ENCODE results near the gene BLVRB.
A peak's percentile ranks its signal among the peaks of the same experiment; 100 is the strongest.
"Not testable (repeated sequence)": the region's sequence is repeated elsewhere in the genome, so short reads cannot be mapped to it uniquely, and the experiment has no call there.

BLVRB gene

GRCh38 chr19:40469011-40469410, 3.5 kb upstream of the BLVRB start:
- DNase-seq (ENCODE audit: low read depth): no peak
- no peak overlapping the region for H3K4me3 ChIP-seq (ENCODE audit: control insufficient read depth, low read depth, low read length)
- no peak for TF ChIP-seq CTCF (conservative IDR thresholded peaks at IDR 0.05; ENCODE audit: control insufficient read depth, insufficient read depth, low read depth, low read length)

- no peak for DNase-seq (ENCODE audit: low read depth)
- peak within 1 kb of the TSS; percentile 32 for H3K4me3 ChIP-seq (ENCODE audit: control insufficient read depth, low read depth, low read length)
- TF ChIP-seq CTCF (conservative IDR thresholded peaks at IDR 0.05; ENCODE audit: control insufficient read depth, insufficient read depth, low read depth, low read length): no peak
Observed at GRCh38 chr19:40466985-40467734, 1.6 kb upstream of the BLVRB start, which contains the start of gene SPTBN4. TSS of gene SPTBN4 (plus strand) at chr19:40467001. CDS start at chr19:40472622, 5,621 bp downstream.

- no peak for TF ChIP-seq CTCF (conservative IDR thresholded peaks at IDR 0.05; ENCODE audit: control insufficient read depth, insufficient read depth, low read depth, low read length)
- H3K4me3 ChIP-seq (ENCODE audit: control insufficient read depth, low read depth, low read length): peak overlapping the region; percentile 32
- no peak for DNase-seq (ENCODE audit: low read depth)
Observed at GRCh38 chr19:40466219-40466984, 857 bp upstream of the BLVRB start.

- DNase-seq (ENCODE audit: low read depth): peak; percentile 85
- no peak for TF ChIP-seq CTCF (conservative IDR thresholded peaks at IDR 0.05; ENCODE audit: control insufficient read depth, insufficient read depth, low read depth, low read length)
- H3K4me3 ChIP-seq (ENCODE audit: control insufficient read depth, low read depth, low read length): peak overlapping the region; percentile 75
Observed at GRCh38 chr19:40465025-40465556, 454 bp downstream of the BLVRB start.

GRCh38 chr19:40464059-40465024, 1.2 kb downstream of the BLVRB start:
- peak; percentile 90 for DNase-seq (ENCODE audit: low read depth)
- peak overlapping the region; percentile 75 for H3K4me3 ChIP-seq (ENCODE audit: control insufficient read depth, low read depth, low read length)
- peak; percentile 88 for TF ChIP-seq CTCF (conservative IDR thresholded peaks at IDR 0.05; ENCODE audit: control insufficient read depth, insufficient read depth, low read depth, low read length)

GRCh38 chr19:40463587-40464037, 1.9 kb downstream of the BLVRB start:
- not testable (repeated sequence) for H3K4me3 ChIP-seq (ENCODE audit: control insufficient read depth, low read depth, low read length)
- peak; percentile 23 for DNase-seq (ENCODE audit: low read depth)
